GM21381 (cell line): ENCODE data around the gene BLCAP.
"Not testable (repeated sequence)": the region's sequence is repeated elsewhere in the genome, so short reads cannot be mapped to it uniquely, and the experiment has no call there.

Experiments
- ATAC-seq: cut with Tn5 transposase; IDR thresholded peaks from one replicate; pipeline ENCODE4 v1.9.1; 2021; ENCODE audit warnings: mild to moderate bottlenecking, moderate library complexity; ENCODE audit not compliant: unreplicated experiment

BLCAP gene

GRCh38 chr20:37490663-37491350, 36.9 kb downstream of the BLCAP start:
- ATAC-seq: no peak

DNA sequence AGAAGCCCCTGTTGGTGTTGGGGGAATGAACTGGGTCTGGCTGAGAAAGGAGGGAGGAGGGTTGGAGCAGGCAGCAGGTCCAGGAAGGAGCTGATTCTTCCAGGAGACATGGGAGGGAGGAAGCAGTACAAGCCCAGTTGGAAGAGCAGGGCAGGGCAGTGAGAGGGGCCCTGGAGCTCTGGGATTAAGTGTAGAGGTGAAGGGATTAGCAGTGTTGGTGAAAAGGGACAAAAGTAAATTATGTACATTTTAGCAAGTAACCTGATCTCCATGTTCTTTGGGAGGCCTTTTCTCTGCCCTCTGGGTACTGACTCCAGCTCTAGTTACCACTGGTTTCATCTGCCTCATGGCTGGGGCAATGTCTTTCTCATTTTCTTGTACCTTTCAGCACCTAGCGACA, 41.5 kb downstream of the BLCAP start:
- not testable (repeated sequence) for ATAC-seq

- ATAC-seq: no peak
Observed at GRCh38 chr20:37484331-37484730, 43.3 kb downstream of the BLCAP start.

DNA sequence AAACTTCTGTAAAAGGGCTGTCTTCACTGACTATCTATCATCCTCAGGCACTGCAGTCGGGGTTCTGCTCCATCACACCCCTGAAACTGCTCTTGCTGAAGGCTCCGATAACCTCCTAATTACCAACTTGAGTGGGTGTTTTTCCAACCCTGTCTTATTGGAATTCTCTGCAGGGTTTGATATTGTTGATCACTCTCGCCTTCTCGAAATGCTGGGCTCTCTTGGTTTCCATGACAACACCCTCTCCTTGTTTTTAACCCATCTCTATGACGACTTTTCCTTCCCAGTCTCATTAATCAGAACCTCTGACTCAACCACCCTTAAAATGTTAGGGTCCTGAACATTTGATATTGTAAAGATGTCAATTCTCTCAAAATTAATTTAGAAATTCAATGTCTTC, 46.1 kb downstream of the BLCAP start:
- no peak for ATAC-seq

GRCh38 chr20:37480919-37481318, 46.8 kb downstream of the BLCAP start:
- ATAC-seq: no peak

GRCh38 chr20:37479925-37480691, 47.6 kb downstream of the BLCAP start:
- no peak for ATAC-seq

DNA sequence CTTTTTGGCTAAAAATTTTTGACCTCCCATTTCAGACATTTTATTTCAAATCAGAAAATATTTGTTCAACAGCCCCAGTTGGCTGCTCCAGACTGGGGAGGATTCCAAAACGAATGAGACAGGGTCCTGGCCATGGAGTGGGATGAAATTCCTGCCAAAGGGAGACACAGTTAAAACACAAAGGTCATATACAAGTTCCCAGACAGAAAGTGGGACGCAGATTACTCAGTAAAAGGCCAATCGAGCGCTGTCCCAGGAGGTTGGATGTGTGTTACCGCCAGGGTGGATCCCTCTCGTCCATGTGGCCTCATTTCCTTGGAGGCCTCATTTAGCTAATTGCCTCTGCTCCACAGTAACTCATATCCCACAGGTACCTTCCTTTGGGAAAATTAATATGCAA, 48.4 kb downstream of the BLCAP start:
- no peak for ATAC-seq

DNA sequence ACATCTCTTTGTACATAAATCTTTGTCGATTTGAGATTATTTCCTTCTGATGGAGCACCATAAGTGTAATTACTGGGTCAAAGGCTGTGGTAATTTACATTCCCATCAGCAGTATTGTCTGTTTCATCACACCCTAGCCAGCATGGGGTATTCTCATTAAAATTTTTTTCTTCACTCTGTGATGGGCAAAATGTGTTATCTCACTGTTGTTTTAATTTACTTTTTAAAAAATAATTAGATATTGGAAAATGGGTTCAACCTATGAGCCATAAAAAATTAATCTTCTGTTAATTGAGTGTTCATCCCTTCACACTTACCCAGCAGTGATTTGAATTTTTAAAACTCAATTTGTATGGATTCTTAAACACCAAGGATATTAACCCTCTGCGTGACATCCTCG, 50.6 kb downstream of the BLCAP start:
- no peak for ATAC-seq

- ATAC-seq: no peak
Observed at GRCh38 chr20:37475252-37475651, 52.4 kb downstream of the BLCAP start.

GRCh38 chr20:37474386-37474785, 53.3 kb downstream of the BLCAP start:
- no peak for ATAC-seq

- ATAC-seq: no peak
Observed at GRCh38 chr20:37473249-37474000, 54.3 kb downstream of the BLCAP start.

DNA sequence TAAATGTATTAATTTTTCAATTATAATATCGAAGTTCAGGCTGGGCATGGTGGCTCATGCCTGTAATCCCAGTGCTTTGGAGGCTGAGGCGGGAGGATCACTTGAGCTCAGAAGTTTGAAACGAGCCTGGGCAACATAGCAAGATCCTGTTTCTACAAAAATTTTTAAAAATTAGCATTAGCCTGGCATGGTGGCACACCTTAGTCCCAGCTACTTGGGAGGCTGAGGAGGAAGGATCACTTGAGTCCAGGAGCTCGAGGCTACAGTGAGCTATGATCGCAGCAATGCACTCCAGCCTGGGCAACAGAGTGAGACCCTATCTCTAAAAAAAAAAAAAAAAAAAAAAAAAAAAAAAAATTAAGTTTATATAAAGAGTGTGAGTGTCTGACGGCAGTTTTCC, 55.2 kb downstream of the BLCAP start:
- ATAC-seq: not testable (repeated sequence)

- no peak for ATAC-seq
Observed at GRCh38 chr20:37471741-37472235, 55.9 kb downstream of the BLCAP start.

- ATAC-seq: not testable (repeated sequence)
Observed at GRCh38 chr20:37470190-37470589, 57.5 kb downstream of the BLCAP start.

- no peak for ATAC-seq
Observed at GRCh38 chr20:37469531-37469930, 58.1 kb downstream of the BLCAP start.

DNA sequence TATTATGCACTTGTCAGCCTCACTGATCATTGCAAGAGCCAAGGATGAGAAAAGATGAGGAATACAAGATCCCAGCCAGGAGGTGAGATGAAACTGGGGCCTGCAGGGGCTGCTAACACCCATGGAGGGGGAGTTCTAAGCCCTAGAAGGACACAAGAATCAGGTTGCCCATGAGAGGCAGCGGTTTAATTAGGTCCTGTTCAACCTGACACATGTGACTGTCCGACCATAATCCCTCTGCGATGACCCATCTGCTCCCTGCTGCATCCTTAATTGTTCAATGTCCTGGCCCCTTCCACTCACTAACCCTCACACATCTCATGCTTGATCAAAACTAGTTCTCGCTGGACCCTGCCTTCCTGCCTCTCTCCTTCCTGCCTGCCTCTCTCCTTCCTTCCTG, 58.8 kb downstream of the BLCAP start:
- ATAC-seq: no peak
